ENCODE results near the gene OPCML.

Gene OPCML

GRCh38 chr11:132669949-132670348 lies 862.4 kb downstream of the OPCML start:
- Histone ChIP-seq H3K4me3 (ENCODE audit: low read length) (no peak overlapping the region), H2AFZ (ENCODE audit: low read length) (no peak overlapping the region)
- no peak for TF ChIP-seq EZH2phosphoT487 (IDR thresholded peaks at IDR 0.05; ENCODE audit: low read length)
- TF ChIP-seq CTCF (IDR thresholded peaks at IDR 0.05; ENCODE audit: low read length) = no peak
- TF ChIP-seq EZH2 (optimal IDR thresholded peaks at IDR 0.05; ENCODE audit: low read depth, low read length) = no peak

GRCh38 chr11:132665205-132665604 lies 867.1 kb downstream of the OPCML start:
- Histone ChIP-seq H3K36me3 (replicated peaks; ENCODE audit: insufficient read depth, low read length) (no peaks in the 10 kb centered on the region), H4K20me1 (ENCODE audit: insufficient read depth, low read length) (no peaks in the 10 kb centered on the region), H3K9me2 (replicated peaks; ENCODE audit: insufficient read depth, low read length) (no peaks in the 10 kb centered on the region), H3K79me2 (ENCODE audit: low read length) (no peaks in the 10 kb centered on the region), H3K4me1 (ENCODE audit: low read length) (no peaks in the 10 kb centered on the region), H3K4me3 (ENCODE audit: low read length) (no peak overlapping the region), H3F3A (ENCODE audit: insufficient read depth, low read length) (no peaks in the 10 kb centered on the region), H3K9ac (ENCODE audit: low read length) (no peak overlapping the region), H3K4me2 (ENCODE audit: low read depth, low read length) (no peak overlapping the region), H3K27me3 (replicated peaks; ENCODE audit: insufficient read depth, low read length) (no peaks in the 10 kb centered on the region), H3K9me3 (replicated peaks; ENCODE audit: insufficient read depth, low read length) (no peaks in the 10 kb centered on the region), H3K27ac (ENCODE audit: low read length) (no peak overlapping the region), H2AFZ (ENCODE audit: low read length) (no peak overlapping the region)
- no peak for DNase-seq
- TF ChIP-seq CTCF (IDR thresholded peaks at IDR 0.05; ENCODE audit: low read length) (no peak), EZH2phosphoT487 (IDR thresholded peaks at IDR 0.05; ENCODE audit: low read length) (no peak), EZH2 (optimal IDR thresholded peaks at IDR 0.05; ENCODE audit: low read depth, low read length) (no peak)

More at GRCh38 chr11:132669949-132670348, 862.4 kb downstream of the OPCML start:
- Histone ChIP-seq H3K36me3 (replicated peaks; ENCODE audit: insufficient read depth, low read length) (no peaks in the 10 kb centered on the region), H3K9me3 (replicated peaks; ENCODE audit: insufficient read depth, low read length) (no peaks in the 10 kb centered on the region), H3K9me2 (replicated peaks; ENCODE audit: insufficient read depth, low read length) (no peaks in the 10 kb centered on the region), H4K20me1 (ENCODE audit: insufficient read depth, low read length) (no peaks in the 10 kb centered on the region), H3K9ac (ENCODE audit: low read length) (no peak overlapping the region), H3K79me2 (ENCODE audit: low read length) (no peaks in the 10 kb centered on the region), H3K27ac (ENCODE audit: low read length) (no peak overlapping the region), H3K27me3 (replicated peaks; ENCODE audit: insufficient read depth, low read length) (no peaks in the 10 kb centered on the region), H3F3A (ENCODE audit: insufficient read depth, low read length) (no peaks in the 10 kb centered on the region), H3K4me1 (ENCODE audit: low read length) (no peaks in the 10 kb centered on the region), H3K4me2 (ENCODE audit: low read depth, low read length) (no peak overlapping the region)
- DNase-seq = no peak

GRCh38 chr11:132658696-132659095 lies 873.6 kb downstream of the OPCML start:
- H2AFZ ChIP-seq (ENCODE audit: low read length) = no peak overlapping the region
- no peak overlapping the region for H3K4me3 ChIP-seq (ENCODE audit: low read length)
- no peak for TF ChIP-seq EZH2 (optimal IDR thresholded peaks at IDR 0.05; ENCODE audit: low read depth, low read length)
- TF ChIP-seq CTCF (IDR thresholded peaks at IDR 0.05; ENCODE audit: low read length) = no peak
- TF ChIP-seq EZH2phosphoT487 (IDR thresholded peaks at IDR 0.05; ENCODE audit: low read length) = no peak
- DNase-seq = peak; percentile 27
- no peaks in the 10 kb centered on the region for H3K27me3 ChIP-seq (replicated peaks; ENCODE audit: insufficient read depth, low read length)
- H3K9me2 ChIP-seq (replicated peaks; ENCODE audit: insufficient read depth, low read length) = no peaks in the 10 kb centered on the region
- no peaks in the 10 kb centered on the region for H3K79me2 ChIP-seq (ENCODE audit: low read length)
- H3K9ac ChIP-seq (ENCODE audit: low read length) = no peak overlapping the region
- no peaks in the 10 kb centered on the region for H3F3A ChIP-seq (ENCODE audit: insufficient read depth, low read length)
- H3K36me3 ChIP-seq (replicated peaks; ENCODE audit: insufficient read depth, low read length) = no peaks in the 10 kb centered on the region
- no peaks in the 10 kb centered on the region for H4K20me1 ChIP-seq (ENCODE audit: insufficient read depth, low read length)
- H3K27ac ChIP-seq (ENCODE audit: low read length) = no peak overlapping the region
- H3K4me2 ChIP-seq (ENCODE audit: low read depth, low read length) = no peak overlapping the region
- no peaks in the 10 kb centered on the region for H3K9me3 ChIP-seq (replicated peaks; ENCODE audit: insufficient read depth, low read length)
- no peaks in the 10 kb centered on the region for H3K4me1 ChIP-seq (ENCODE audit: low read length)
